ENCODE measurements around the gene IRX2. TPM values are rescaled to one million over a fixed set of nuclear protein-coding genes. Genes with fewer than 3 reads are reported as not detected.

The IRX2 gene
- total RNA-seq, 2 experiments from 2014 or later = not detected

GRCh38 chr5:2753452-2754420, 2.3 kb upstream of the IRX2 start:
- ChIA-PET CTCF (no interaction called here), POLR2A (no interaction called here)
- DNase-seq = no peak
- peaks cover 12% of the 10 kb centered on the region for H3K4me1 Mint-ChIP-seq (ENCODE audit: low read depth)
- H3K27ac Mint-ChIP-seq = no peak overlapping the region
- peaks cover 4% of the 10 kb centered on the region for H3K9me3 Mint-ChIP-seq
- peaks cover 61% of the 10 kb centered on the region for H3K27me3 Mint-ChIP-seq
- H3K4me3 Mint-ChIP-seq = no peak overlapping the region
- intact Hi-C loops (cut with micrococcal nuclease) = loop anchor here (5.0 kb wide), 1 partner anchor 871 kb away; the partner anchor contains the start of gene IRX4
- H3K36me3 Mint-ChIP-seq = peaks cover 9% of the 10 kb centered on the region

GRCh38 chr5:2752821-2753439, 1.5 kb upstream of the IRX2 start:
- Mint-ChIP-seq H3K9me3 (peaks cover 4% of the 10 kb centered on the region), H3K4me3 (no peak overlapping the region), H3K36me3 (peaks cover 9% of the 10 kb centered on the region), H3K4me1 (ENCODE audit: low read depth) (peaks cover 12% of the 10 kb centered on the region), H3K27me3 (peaks cover 56% of the 10 kb centered on the region), H3K27ac (no peak overlapping the region)
- intact Hi-C loops (cut with micrococcal nuclease) = loop anchor here (5.0 kb wide), 1 partner anchor 871 kb away; the partner anchor contains the start of gene IRX4
- POLR2A ChIA-PET = no interaction called here
- CTCF ChIA-PET = interaction anchor here (0.6 kb wide), 1 partner anchor 267 kb away, joined by 4 read pairs; no protein-coding TSS in a partner anchor
- DNase-seq = no peak

- peaks cover 4% of the 10 kb centered on the region for H3K9me3 Mint-ChIP-seq
- CTCF ChIA-PET = interaction anchor here (0.6 kb wide), 1 partner anchor 267 kb away, joined by 4 read pairs; no protein-coding TSS in a partner anchor
- peaks cover 9% of the 10 kb centered on the region for H3K36me3 Mint-ChIP-seq
- H3K4me1 Mint-ChIP-seq (ENCODE audit: low read depth) = peaks cover 12% of the 10 kb centered on the region
- peaks cover 56% of the 10 kb centered on the region for H3K27me3 Mint-ChIP-seq
- H3K4me3 Mint-ChIP-seq = no peak overlapping the region
- DNase-seq = no peak
- H3K27ac Mint-ChIP-seq = no peak overlapping the region
- POLR2A ChIA-PET = no interaction called here
- intact Hi-C loops (cut with micrococcal nuclease) = loop anchor here (5.0 kb wide), 1 partner anchor 870 kb away; the partner anchor contains the start of gene IRX4
These were observed 763 bp upstream of the IRX2 start for GRCh38 chr5:2752059-2752820.

- CTCF ChIA-PET = no interaction called here
- no peak for DNase-seq
- POLR2A ChIA-PET = no interaction called here
- intact Hi-C loops (cut with micrococcal nuclease) = loop anchor here (5.0 kb wide), 1 partner anchor 869 kb away; the partner anchor contains the start of gene IRX4
- H3K36me3 Mint-ChIP-seq = peaks cover 9% of the 10 kb centered on the region
- H3K4me1 Mint-ChIP-seq (ENCODE audit: low read depth) = peaks cover 5% of the 10 kb centered on the region
- no peak overlapping the region for H3K4me3 Mint-ChIP-seq
- H3K27ac Mint-ChIP-seq = no peak overlapping the region
- H3K9me3 Mint-ChIP-seq = peaks cover 4% of the 10 kb centered on the region
- H3K27me3 Mint-ChIP-seq = peaks cover 52% of the 10 kb centered on the region
These were observed 566 bp downstream of the IRX2 start for GRCh38 chr5:2750758-2751464.

- H3K9me3 Mint-ChIP-seq = peaks cover 4% of the 10 kb centered on the region
- H3K27me3 Mint-ChIP-seq = peaks cover 51% of the 10 kb centered on the region
- peak overlapping the region; percentile 35 for H3K4me3 Mint-ChIP-seq
- H3K4me1 Mint-ChIP-seq (ENCODE audit: low read depth) = no peaks in the 10 kb centered on the region
- H3K36me3 Mint-ChIP-seq = peaks cover 9% of the 10 kb centered on the region
- intact Hi-C loops (cut with micrococcal nuclease) = loop anchor here (5.0 kb wide), 1 partner anchor 868 kb away; the partner anchor contains the start of gene IRX4
- no peak for DNase-seq
- peak overlapping the region; percentile 56 for H3K27ac Mint-ChIP-seq
- ChIA-PET POLR2A (no interaction called here), CTCF (no interaction called here)
These were observed 1.3 kb downstream of the IRX2 start for GRCh38 chr5:2750026-2750757.

GRCh38 chr5:2749514-2750025, 1.9 kb downstream of the IRX2 start:
- Mint-ChIP-seq H3K36me3 (peaks cover 9% of the 10 kb centered on the region), H3K4me1 (ENCODE audit: low read depth) (no peaks in the 10 kb centered on the region), H3K4me3 (no peak overlapping the region), H3K27me3 (peaks cover 53% of the 10 kb centered on the region), H3K27ac (no peak overlapping the region), H3K9me3 (peaks cover 4% of the 10 kb centered on the region)
- intact Hi-C loops (cut with micrococcal nuclease) = loop anchor here (5.0 kb wide), 1 partner anchor 867 kb away; the partner anchor contains the start of gene IRX4
- ChIA-PET CTCF (no interaction called here), POLR2A (no interaction called here)
- DNase-seq = no peak

GRCh38 chr5:2748861-2749513, 2.5 kb downstream of the IRX2 start:
- CTCF ChIA-PET = no interaction called here
- peaks cover 54% of the 10 kb centered on the region for H3K27me3 Mint-ChIP-seq
- H3K9me3 Mint-ChIP-seq = peaks cover 4% of the 10 kb centered on the region
- peaks cover 9% of the 10 kb centered on the region for H3K36me3 Mint-ChIP-seq
- POLR2A ChIA-PET = no interaction called here
- H3K4me1 Mint-ChIP-seq (ENCODE audit: low read depth) = no peaks in the 10 kb centered on the region
- H3K4me3 Mint-ChIP-seq = no peak overlapping the region
- no peak for DNase-seq
- intact Hi-C loops (cut with micrococcal nuclease) = no loop called here
- H3K27ac Mint-ChIP-seq = no peak overlapping the region

- Mint-ChIP-seq H3K9me3 (peaks cover 4% of the 10 kb centered on the region), H3K27ac (no peak overlapping the region), H3K27me3 (peaks cover 56% of the 10 kb centered on the region), H3K4me1 (ENCODE audit: low read depth) (no peaks in the 10 kb centered on the region), H3K4me3 (no peak overlapping the region), H3K36me3 (peaks cover 9% of the 10 kb centered on the region)
- POLR2A ChIA-PET = no interaction called here
- CTCF ChIA-PET = no interaction called here
- intact Hi-C loops (cut with micrococcal nuclease) = no loop called here
- no peak for DNase-seq
These were observed 3.2 kb downstream of the IRX2 start for GRCh38 chr5:2748179-2748860.

- POLR2A ChIA-PET = no interaction called here
- no peak overlapping the region for H3K4me3 Mint-ChIP-seq
- intact Hi-C loops (cut with micrococcal nuclease) = no loop called here
- H3K4me1 Mint-ChIP-seq (ENCODE audit: low read depth) = no peaks in the 10 kb centered on the region
- CTCF ChIA-PET = no interaction called here
- no peak overlapping the region for H3K27ac Mint-ChIP-seq
- peaks cover 9% of the 10 kb centered on the region for H3K36me3 Mint-ChIP-seq
- peaks cover 4% of the 10 kb centered on the region for H3K9me3 Mint-ChIP-seq
- no peak for DNase-seq
- peaks cover 52% of the 10 kb centered on the region for H3K27me3 Mint-ChIP-seq
These were observed 3.9 kb downstream of the IRX2 start for GRCh38 chr5:2747363-2748162.

All from activated CD4-positive, alpha-beta memory T cell treated with anti-CD3 and anti-CD28 coated beads for 36 hours (primary cell).